Liver (tissue), 9 donors: ENCODE measurements around the gene ETV6. TPM values are rescaled to one million over a fixed set of nuclear protein-coding genes. Genes with fewer than 3 reads are reported as not detected.

Experiments used
- DNase-seq: peaks from one replicate; pipeline ENCODE4 v3.0.0-alpha.2; 2017; ENCODE audit warnings: low spot score
- H3K27ac ChIP-seq, 2 donors: one replicate each; pipeline ENCODE4 v1.7.0; 2013; ENCODE audit warnings: inconsistent platforms in 2 of 2, low read length in 2 of 2, control low read depth in 1 of 2, low read depth in 1 of 2, mild to moderate bottlenecking in 1 of 2
- H3K27me3 ChIP-seq, 4 donors: one replicate each; pipeline versions ENCODE4 v1.6.1 to v1.7.0; 2013; ENCODE audit warnings: low read length in 3 of 4, inconsistent platforms in 1 of 4, mild to moderate bottlenecking in 1 of 4, moderate library complexity in 1 of 4; ENCODE audit not compliant: control insufficient read depth in 4 of 4, insufficient read depth in 4 of 4
- H3K36me3 ChIP-seq, 4 donors: one replicate each; pipeline versions ENCODE4 v1.6.1 to v1.7.0; 2013; ENCODE audit warnings: low read length in 3 of 4, mild to moderate bottlenecking in 3 of 4, low read depth in 1 of 4, moderate library complexity in 1 of 4; ENCODE audit not compliant: control insufficient read depth in 4 of 4, insufficient read depth in 3 of 4
- H3K4me1 ChIP-seq, 4 donors: one replicate each; pipeline versions ENCODE4 v1.6.1 to v1.7.0; 2013; ENCODE audit warnings: low read length in 3 of 4, mild to moderate bottlenecking in 3 of 4, moderate library complexity in 1 of 4; ENCODE audit not compliant: control insufficient read depth in 4 of 4, insufficient read depth in 4 of 4
- H3K4me3 ChIP-seq, 3 donors: one replicate each; pipeline versions ENCODE4 v1.6.1 to v1.7.0; 2013; ENCODE audit warnings: low read length in 3 of 3, control low read depth in 1 of 3, low read depth in 1 of 3, mild to moderate bottlenecking in 1 of 3
- H3K9ac ChIP-seq, 2 donors: one replicate each; pipeline ENCODE4 v1.7.0; 2013; ENCODE audit warnings: low read length in 2 of 2, mild to moderate bottlenecking in 2 of 2, moderate library complexity in 2 of 2, control low read depth in 1 of 2, low read depth in 1 of 2
- H3K9me3 ChIP-seq, 4 donors: one replicate each; pipeline versions ENCODE4 v1.6.1 to v1.7.0; 2013; ENCODE audit warnings: low read length in 3 of 4; ENCODE audit not compliant: control insufficient read depth in 4 of 4
- FOXA1 ChIP-seq: IDR thresholded peaks from 2 replicates; pipeline ENCODE4 v1.6.1; 2016; ENCODE audit warnings: antibody characterized with exemption
- FOXA2 ChIP-seq: IDR thresholded peaks from 2 replicates; pipeline ENCODE4 v1.6.1; 2016; ENCODE audit warnings: antibody characterized with exemption
- HNF4A ChIP-seq, 2 donors: conservative IDR thresholded peaks; 2 replicates each; pipeline ENCODE4 v1.6.1; 2016; ENCODE audit warnings: antibody characterized with exemption in 2 of 2, mild to moderate bottlenecking in 2 of 2
- HNF4G ChIP-seq: IDR thresholded peaks from 2 replicates; pipeline ENCODE4 v1.6.1; 2016; ENCODE audit warnings: antibody characterized with exemption
- JUND ChIP-seq, 2 donors: IDR thresholded peaks; 2 replicates each; pipeline ENCODE4 v1.6.1; 2016; ENCODE audit warnings: antibody characterized with exemption in 2 of 2
- NR2F2 ChIP-seq: IDR thresholded peaks from 2 replicates; pipeline ENCODE4 v1.6.1; 2016; ENCODE audit warnings: antibody characterized with exemption
- RAD21 ChIP-seq, 2 donors: IDR thresholded peaks; 2 replicates each; pipeline ENCODE4 v1.6.1; 2016; ENCODE audit warnings: antibody characterized with exemption in 2 of 2, mild to moderate bottlenecking in 2 of 2
- SP1 ChIP-seq: IDR thresholded peaks from 2 replicates; pipeline ENCODE4 v1.6.1; 2018; ENCODE audit warnings: antibody characterized with exemption, mild to moderate bottlenecking
- TAF1 ChIP-seq: conservative IDR thresholded peaks from 2 replicates; pipeline ENCODE4 v1.6.1; 2016; ENCODE audit warnings: antibody characterized with exemption, mild to moderate bottlenecking
- YY1 ChIP-seq: IDR thresholded peaks from 2 replicates; pipeline ENCODE4 v1.6.1; 2016; ENCODE audit warnings: antibody characterized with exemption, mild to moderate bottlenecking
- ZBTB33 ChIP-seq: IDR thresholded peaks from 2 replicates; pipeline ENCODE4 v1.6.1; 2016; ENCODE audit warnings: antibody characterized with exemption
- WGBS: extraction: QIAGEN DNeasy Blood & Tissue Kit; methylation state at CpG from one replicate; pipeline ENCODE4 v1.1.7; 2013; 5-methylcytosine and 5-hydroxymethylcytosine counted together
- polyA plus RNA-seq, 2 donors: library from polyadenylated mRNA; stranded (reverse) in 1 of 2; unstranded in 1 of 2; fragments of 200-250 nt in 1 of 2; fragments of >200 nt in 1 of 2; fragmentation: Nextera tagmentation in 1 of 2; extraction: Ambion mirVana in 1 of 2; gene quantifications; one replicate each; pipeline versions ENCODE4 v1.2.1 to v1.2.3, GENCODE V29; 2013 to 2015
- total RNA-seq, 2 donors: library from RNA; depleted of rRNA; stranded (reverse); fragments of >200 nt; gene quantifications; one replicate each; pipeline ENCODE4 v1.2.3, GENCODE V29; 2014
- TF ChIP-seq, protein P1 (sequence below): IDR thresholded peaks from 2 replicates; pipeline ENCODE4 v1.6.1; 2016; ENCODE audit warnings: antibody characterized with exemption
- TF ChIP-seq, protein P2 (sequence below): IDR thresholded peaks from 2 replicates; pipeline ENCODE4 v1.6.1; 2016; ENCODE audit warnings: antibody characterized with exemption, mild to moderate bottlenecking
- TF ChIP-seq, protein P3 (sequence below): IDR thresholded peaks from 2 replicates; pipeline ENCODE4 v1.6.1; 2016; ENCODE audit warnings: antibody characterized with exemption
- donor health status: healthy.
- donor health status: healthy.
- donor health status: healthy.
- donor health status: healthy.
- donor health status: healthy.

Gene ETV6
- total and polyA plus RNA-seq, 4 donors: 2.0 to 6.2 (median 3.5) TPM

DNA sequence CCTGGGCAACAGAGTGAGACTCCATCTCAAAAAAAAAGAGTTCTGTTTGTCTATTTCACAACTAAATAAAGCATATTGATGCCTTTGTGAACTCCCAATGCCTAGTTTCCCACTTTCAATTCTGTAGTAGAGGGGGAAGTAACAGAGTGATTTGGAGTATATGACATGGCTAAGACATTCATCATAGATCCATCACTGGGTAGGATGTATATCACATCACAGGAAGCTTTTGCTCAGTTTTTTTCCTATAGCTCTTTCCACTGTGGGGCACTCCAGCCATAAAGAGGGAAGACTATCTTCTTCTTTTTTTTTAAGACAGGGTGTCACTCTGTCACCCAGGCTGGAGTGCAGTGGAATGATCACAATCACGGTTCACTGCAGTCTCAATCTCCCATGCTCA, 267.3 kb downstream of the ETV6 start:
- 60% methylated on average over 1 of the region's 1 CpG for WGBS
- no peaks in the 10 kb centered on the region for H3K36me3 ChIP-seq
- no peak for TF ChIP-seq FOXA1
- TF ChIP-seq, protein P1, sequence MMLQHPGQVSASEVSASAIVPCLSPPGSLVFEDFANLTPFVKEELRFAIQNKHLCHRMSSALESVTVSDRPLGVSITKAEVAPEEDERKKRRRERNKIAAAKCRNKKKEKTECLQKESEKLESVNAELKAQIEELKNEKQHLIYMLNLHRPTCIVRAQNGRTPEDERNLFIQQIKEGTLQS: no peak
- no peak for TF ChIP-seq HNF4G
- no peak for TF ChIP-seq NR2F2
- TF ChIP-seq RAD21 (IDR thresholded peaks at IDR 0.05): no peak
- no peak for TF ChIP-seq YY1
- TF ChIP-seq HNF4A (conservative IDR thresholded peaks at IDR 0.05): no peak
- TF ChIP-seq JUND (IDR thresholded peaks at IDR 0.05): no peak
- no peak for TF ChIP-seq SP1

GRCh38 chr12:11917501-11917900, 268.0 kb downstream of the ETV6 start:
- DNase-seq: no peak
- TF ChIP-seq, protein P2, sequence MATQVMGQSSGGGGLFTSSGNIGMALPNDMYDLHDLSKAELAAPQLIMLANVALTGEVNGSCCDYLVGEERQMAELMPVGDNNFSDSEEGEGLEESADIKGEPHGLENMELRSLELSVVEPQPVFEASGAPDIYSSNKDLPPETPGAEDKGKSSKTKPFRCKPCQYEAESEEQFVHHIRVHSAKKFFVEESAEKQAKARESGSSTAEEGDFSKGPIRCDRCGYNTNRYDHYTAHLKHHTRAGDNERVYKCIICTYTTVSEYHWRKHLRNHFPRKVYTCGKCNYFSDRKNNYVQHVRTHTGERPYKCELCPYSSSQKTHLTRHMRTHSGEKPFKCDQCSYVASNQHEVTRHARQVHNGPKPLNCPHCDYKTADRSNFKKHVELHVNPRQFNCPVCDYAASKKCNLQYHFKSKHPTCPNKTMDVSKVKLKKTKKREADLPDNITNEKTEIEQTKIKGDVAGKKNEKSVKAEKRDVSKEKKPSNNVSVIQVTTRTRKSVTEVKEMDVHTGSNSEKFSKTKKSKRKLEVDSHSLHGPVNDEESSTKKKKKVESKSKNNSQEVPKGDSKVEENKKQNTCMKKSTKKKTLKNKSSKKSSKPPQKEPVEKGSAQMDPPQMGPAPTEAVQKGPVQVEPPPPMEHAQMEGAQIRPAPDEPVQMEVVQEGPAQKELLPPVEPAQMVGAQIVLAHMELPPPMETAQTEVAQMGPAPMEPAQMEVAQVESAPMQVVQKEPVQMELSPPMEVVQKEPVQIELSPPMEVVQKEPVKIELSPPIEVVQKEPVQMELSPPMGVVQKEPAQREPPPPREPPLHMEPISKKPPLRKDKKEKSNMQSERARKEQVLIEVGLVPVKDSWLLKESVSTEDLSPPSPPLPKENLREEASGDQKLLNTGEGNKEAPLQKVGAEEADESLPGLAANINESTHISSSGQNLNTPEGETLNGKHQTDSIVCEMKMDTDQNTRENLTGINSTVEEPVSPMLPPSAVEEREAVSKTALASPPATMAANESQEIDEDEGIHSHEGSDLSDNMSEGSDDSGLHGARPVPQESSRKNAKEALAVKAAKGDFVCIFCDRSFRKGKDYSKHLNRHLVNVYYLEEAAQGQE: no peak
- no peak for TF ChIP-seq TAF1
- no peak for TF ChIP-seq HNF4G
- TF ChIP-seq ZBTB33: no peak
- TF ChIP-seq FOXA1: no peak
- no peak for TF ChIP-seq NR2F2
- TF ChIP-seq YY1: no peak
- TF ChIP-seq, protein P3, sequence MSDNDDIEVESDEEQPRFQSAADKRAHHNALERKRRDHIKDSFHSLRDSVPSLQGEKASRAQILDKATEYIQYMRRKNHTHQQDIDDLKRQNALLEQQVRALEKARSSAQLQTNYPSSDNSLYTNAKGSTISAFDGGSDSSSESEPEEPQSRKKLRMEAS: no peak
- no peak for TF ChIP-seq FOXA2
- no peak for TF ChIP-seq JUND (IDR thresholded peaks at IDR 0.05)
- no peak for TF ChIP-seq HNF4A (conservative IDR thresholded peaks at IDR 0.05)
- 63% methylated on average over 4 of the region's 4 CpGs for WGBS

More for the DNA sequence above, 267.3 kb downstream of the ETV6 start:
- H3K27me3 ChIP-seq: no peaks in the 10 kb centered on the region
- no peak overlapping the region for H3K9ac ChIP-seq
- no peak overlapping the region for H3K4me3 ChIP-seq
- DNase-seq: no peak
- no peaks in the 10 kb centered on the region for H3K9me3 ChIP-seq
- H3K4me1 ChIP-seq: no peaks in the 10 kb centered on the region
- H3K27ac ChIP-seq: no peak overlapping the region

More at GRCh38 chr12:11917501-11917900, 268.0 kb downstream of the ETV6 start:
- Histone ChIP-seq H3K4me1 (no peaks in the 10 kb centered on the region), H3K36me3 (no peaks in the 10 kb centered on the region), H3K4me3 (no peak overlapping the region), H3K9ac (no peak overlapping the region), H3K27me3 (no peaks in the 10 kb centered on the region), H3K9me3 (no peaks in the 10 kb centered on the region), H3K27ac (no peak overlapping the region)
